GM19023 (cell line): Measurements from ENCODE around the gene EEFSEC.

Experiments
- ATAC-seq: cut with Tn5 transposase; IDR thresholded peaks from one replicate; pipeline ENCODE4 v1.9.1; 2021; ENCODE audit warnings: mild to moderate bottlenecking, moderate library complexity; ENCODE audit not compliant: unreplicated experiment

EEFSEC gene

DNA sequence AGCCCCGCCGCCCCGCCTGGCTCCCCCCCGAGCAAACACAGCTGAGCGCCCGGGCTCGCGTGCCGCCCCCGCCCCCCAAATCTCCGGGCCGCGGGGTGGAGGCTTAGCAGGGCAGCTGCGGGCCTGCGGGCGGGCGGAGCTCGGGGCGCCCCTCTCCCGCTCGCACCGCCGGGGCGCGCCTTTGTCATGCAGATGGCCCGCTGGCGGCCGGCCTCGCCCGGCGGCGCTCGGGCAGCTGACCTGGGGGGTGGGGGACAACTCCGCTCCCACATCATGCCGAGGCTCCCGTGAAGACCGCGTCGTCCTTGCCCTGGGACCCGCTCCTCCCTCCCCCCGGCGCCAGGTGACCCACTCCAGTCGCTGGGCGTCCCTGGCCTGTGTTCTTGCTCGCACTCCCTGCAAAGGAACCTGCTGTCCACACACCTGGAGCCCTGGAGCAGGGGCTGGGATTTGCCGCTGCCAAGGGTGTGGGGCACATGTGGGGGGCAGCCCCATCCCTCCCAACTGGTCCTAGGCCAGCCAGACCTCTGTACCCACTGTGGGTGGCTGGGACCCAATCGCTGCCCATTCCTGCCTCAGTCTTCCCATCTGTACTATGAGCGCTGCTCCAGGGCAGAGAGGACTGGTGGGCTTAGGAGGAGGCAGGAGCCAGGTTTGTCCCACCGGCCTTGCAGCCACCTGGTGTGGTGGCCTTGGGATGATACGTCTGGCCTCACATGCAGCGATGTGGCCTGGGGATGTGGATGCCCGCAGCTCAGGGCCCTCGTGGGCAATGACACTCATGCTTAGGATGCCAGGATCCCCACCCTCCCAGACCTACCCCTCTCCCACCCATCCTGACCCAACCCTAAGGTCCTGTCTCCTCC, 279.9 kb downstream of the EEFSEC start:
- ATAC-seq: no peak

DNA sequence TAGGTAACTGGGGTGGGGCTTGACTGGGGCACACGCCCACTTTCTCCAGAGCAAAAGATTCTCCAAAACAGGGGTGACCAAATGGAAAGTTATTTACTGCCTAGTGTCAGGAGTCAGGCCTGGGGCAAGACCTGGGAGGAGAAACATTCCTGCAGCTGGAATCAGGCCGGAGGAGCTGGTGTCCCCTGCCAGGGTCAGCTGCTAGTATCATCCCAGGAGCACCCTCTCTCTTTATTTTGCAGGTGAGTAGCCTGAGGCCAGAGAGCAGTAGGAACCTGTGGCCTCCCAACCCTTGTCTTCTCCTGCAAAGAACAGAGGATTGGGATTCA, 280.5 kb downstream of the EEFSEC start:
- ATAC-seq: no peak

DNA sequence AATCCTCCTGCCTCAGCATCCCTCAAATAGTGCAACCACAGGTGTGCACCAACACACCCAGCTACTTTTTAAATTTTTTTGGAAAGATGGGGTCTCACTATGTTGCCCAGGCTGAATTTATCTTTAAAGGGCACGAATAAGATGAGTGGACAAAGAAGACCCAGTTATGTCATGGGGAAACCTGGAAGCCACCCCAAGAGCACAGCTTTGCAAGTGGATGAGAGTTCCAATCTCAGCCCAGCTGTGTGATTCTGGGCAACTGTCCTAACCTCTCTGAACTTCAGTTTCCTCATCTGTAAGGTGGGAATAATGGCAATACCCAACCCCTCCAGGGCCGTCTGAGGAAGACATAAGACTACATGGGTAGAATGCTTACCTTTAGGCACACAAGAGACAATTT, 281.2 kb downstream of the EEFSEC start:
- no peak for ATAC-seq

- ATAC-seq: no peak
Measured at GRCh38 chr3:128435058-128435457, 281.8 kb downstream of the EEFSEC start.

DNA sequence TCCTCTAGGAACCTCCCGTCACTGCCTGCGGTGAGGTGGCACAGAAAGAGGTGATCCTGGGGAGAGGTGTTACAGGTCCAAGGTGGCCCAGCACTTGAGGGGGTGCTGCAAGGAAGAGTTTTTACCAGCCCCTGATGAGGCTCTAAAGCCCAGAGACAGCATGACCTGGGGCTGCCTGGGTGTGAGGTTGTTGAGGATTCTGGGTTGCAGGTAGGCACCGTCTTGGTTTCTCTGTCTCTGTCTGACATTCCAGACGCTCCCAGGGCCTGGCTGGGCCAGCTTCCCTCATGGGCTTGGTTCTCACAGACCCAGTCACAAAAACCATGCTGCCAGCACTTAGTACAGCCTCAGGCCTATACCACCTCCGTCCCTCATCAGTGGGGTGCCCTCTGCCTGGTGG, 282.3 kb downstream of the EEFSEC start:
- ATAC-seq: no peak

GRCh38 chr3:128436214-128436613, 282.9 kb downstream of the EEFSEC start:
- ATAC-seq: no peak

GRCh38 chr3:128438488-128439072, 285.3 kb downstream of the EEFSEC start:
- ATAC-seq: no peak

DNA sequence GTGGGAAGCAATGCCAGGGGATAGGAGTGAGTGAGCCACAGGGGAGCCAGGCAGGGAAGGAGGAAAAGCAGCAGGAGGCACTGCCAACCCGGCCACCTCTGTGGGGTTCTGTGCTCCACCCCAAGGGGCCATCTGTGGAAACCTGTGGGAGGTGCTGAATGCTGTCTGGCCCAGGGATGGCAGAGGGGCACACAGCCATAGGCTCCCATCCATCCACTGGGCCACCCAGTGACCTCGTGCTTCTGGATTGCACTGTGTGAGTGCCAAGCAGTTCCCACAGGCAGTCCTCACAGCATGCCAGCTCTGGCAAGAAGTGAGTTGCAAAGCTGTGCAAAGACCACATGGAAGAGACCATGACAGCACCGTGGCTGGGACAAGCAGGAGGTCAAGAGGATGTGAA, 285.9 kb downstream of the EEFSEC start:
- no peak for ATAC-seq

- no peak for ATAC-seq
Measured at GRCh38 chr3:128442070-128442469, 288.8 kb downstream of the EEFSEC start.

GRCh38 chr3:128442949-128443348, 289.7 kb downstream of the EEFSEC start:
- no peak for ATAC-seq

- ATAC-seq: no peak
Measured at GRCh38 chr3:128443771-128444170, 290.5 kb downstream of the EEFSEC start.

DNA sequence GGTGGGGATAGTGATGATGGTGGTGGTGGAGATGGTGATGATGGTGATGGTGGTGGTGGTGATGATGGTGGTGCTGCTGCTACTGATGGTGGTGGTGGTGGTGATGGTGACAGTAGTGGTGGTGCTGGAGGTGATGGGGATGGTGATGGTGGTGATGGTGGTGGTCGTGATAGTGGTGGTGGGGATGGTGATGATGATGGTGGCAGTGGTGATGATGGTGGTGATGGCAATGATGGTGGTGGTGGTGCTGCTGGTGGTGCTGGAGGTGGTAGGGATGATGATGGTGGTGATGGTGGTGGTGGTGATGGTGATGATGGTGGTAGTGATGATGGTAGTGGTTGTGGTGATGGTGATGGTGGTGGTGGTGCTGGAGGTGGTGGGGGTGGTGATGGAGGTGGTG, 292.1 kb downstream of the EEFSEC start:
- no peak for ATAC-seq

DNA sequence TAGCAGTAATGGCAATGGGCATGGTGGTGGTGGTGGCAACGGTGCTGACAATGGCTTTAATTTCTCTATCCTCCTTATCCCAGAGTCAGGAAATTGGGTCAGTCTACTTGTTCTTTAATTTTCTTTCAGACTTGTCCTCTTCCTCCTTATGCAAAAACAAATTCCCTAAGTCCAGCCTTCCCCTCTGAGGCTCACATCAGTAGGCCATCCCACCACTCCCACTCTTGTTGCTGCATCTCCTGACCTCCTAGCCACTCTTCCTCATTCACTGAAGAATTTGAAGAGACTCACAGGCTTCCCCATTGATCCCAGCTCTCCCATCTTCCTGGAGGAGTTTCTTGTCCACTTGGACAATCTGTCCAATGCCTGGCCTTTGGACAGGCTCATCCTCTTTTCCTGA, 293.5 kb downstream of the EEFSEC start:
- ATAC-seq: no peak

DNA sequence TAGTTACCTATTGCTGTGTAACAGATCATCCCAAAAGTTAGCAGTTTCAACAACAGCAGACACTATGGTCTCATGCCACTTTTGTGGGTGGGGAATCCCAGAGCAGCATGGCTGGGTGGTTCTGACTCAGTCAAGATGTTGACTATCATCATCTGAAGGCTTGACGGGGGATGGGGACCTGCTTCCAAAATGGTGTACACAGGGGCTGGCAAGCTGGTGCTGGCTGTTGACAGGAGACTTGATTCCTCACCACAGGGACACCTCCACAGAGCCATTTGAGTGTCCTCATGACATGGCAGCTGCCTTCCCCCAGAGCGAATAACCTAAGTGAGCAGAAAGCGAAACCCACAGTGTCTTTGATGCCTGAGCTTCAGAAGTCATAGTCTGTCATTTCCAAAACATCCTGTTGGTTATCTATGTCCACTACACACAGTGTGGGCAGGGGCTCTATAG, 294.3 kb downstream of the EEFSEC start:
- peak; percentile 68 for ATAC-seq

DNA sequence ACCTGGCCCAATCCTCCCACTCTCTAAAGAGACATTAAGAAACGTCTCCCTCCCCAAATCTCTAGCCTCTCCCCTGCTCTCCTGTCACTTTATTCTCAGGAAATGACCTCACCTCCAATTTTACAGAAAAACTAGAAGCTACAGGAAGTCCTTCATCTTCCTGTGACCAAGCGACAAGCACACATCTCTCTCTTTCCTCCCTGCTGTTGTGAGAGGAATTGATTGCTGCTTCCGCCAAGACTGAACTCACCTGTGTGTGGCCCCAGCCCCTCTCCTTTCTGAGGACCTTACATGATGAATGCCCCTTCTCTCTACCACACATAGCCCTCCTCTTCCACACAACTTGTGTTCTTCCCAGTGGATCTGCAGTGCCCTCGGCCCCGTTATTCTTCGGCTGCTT, 295.2 kb downstream of the EEFSEC start:
- no peak for ATAC-seq

DNA sequence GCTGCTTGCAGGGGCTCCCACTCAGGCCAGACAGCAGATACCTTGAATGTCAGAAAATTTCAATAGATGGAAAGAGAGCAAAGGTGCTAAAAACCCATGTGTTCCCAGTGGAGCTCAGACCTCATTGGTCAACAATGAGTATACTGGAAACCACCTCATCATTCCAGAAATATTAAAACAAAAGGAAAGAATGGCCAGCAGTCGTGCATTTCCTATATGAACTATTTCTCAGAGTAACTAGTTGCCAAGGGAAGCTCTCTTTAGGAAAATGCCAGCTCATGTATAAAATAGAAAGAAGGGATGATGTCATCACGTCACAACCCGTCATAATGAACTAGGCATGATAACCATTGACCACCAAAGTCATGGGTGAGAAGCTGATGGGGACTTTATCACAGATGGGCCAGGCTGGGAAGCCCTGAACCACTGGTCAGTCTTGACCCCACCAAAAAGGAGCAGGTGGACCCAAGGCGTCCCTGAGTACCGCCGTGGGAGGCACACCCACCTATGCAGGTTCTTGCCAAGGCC, 295.9 kb downstream of the EEFSEC start:
- no peak for ATAC-seq

DNA sequence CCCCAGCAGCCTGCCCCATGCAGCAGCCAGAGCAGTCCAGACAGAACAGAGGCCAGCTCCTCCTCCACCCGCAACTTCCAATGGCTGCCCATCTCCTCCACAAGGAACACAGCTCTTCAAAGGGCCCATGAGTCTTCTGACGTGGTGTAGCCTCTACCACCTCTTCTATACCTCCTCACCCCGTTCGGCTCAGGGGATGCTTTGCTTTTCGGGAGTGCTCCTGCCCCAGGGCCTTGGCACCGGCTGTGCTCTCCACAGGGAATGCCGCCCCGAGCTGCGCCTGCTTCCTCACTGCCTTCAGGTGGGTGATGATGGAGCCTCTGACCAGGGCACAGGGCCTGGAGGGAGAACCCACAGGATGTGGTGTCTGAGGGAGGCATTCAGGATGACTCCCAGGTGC, 298.8 kb downstream of the EEFSEC start:
- ATAC-seq: no peak

DNA sequence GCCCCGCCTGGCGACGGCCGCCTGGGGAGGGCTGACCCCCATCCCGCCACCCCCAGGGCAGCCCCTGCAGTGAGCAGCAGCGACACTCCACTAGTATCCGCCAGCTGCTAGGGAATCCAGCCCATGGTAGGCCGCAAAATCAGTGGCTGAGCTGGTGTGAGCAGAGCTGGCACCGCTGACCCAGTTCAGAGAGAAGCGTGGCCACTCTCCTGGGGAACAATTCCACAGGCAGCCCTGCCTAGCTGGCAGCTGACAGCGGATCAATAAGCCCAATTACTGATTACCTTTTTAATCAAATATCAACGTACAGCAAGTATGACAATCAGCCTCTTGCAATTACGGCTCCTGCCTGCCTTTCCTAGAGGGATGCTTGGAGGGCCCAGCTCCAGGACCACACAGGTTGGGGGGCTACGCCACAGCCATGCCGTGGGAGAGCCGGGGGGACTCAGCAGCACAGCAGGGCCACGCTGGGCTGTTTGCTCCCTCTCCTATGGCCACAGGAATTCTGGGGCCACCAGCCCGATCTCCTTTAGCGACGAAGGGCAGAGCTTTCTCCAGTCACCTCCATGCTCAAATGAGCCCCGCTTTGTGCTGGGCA, 299.5 kb downstream of the EEFSEC start:
- ATAC-seq: no peak

DNA sequence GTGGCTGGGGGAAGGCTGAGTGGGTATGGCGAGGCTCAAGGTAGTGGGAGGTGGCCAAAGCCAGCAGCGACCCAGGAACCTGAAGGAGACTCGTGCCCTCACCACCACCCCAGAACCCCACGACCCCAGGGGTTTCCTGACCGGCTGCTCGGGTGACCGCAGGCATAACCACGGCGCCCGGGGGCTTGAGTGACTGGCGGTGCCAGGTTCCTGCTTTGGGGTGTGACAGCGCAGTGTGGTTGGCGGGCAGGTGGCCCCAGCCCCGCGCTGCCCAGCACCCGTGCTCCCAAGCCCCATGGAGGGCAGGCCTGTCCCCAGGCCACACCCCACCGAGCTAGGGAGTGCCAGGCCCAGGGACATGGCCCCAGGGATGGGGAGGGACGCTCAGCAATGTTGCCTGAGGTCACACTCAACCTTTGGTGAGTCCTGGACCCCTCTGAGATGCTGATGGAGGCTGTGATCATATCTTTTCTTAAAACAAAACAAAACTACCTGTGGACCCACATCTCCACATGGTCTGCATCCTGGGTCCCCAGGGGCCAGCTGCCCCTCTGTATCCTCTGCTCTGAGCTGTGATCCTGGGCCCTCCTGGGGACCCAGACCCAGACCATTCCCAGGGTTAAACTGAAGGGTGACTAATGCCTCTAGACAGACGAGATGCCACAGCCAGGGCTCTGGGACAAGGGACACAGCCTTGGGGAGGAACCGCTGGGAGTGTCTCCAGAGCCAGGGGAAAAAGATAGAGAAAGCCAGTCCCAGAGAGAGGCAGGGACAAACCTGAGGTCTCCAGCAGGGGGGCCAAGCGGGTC, 300.4 kb downstream of the EEFSEC start:
- ATAC-seq: no peak

- ATAC-seq: no peak
Measured at GRCh38 chr3:128454310-128454618, 301.0 kb downstream of the EEFSEC start.

DNA sequence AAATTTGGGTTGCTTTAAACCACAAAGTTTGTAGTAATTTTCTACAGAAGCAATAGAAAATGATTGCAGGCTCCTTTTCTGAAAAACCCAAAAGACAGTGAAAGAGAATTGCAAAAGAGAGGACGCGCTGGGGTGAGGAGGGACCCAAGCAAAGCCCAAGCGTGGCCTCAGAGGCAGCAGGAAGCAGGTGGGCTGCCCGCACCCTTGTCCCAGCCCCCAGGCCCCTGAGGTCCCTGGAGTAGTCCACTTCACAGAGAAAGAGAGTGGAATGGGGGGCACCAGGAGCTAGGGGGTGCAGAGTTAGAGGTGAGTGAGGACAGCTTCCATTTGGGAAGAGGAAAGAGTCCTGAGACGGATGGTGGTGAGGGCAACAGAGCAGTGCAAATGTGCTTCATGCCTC, 301.8 kb downstream of the EEFSEC start:
- no peak for ATAC-seq
